Fibroblast of the aortic adventitia (primary cell): Measurements from ENCODE around the gene EMID1. TPM values are rescaled to one million over a fixed set of nuclear protein-coding genes. Genes with fewer than 3 reads are reported as not detected.

Experiments used
- DNase-seq: peaks from one replicate; pipeline ENCODE4 v3.0.0-alpha.2; 2010; ENCODE audit warnings: low read depth
- H3K4me3 ChIP-seq: 2 replicates; pipeline ENCODE4 v1.5.1; 2011; ENCODE audit warnings: low read depth, mild to moderate bottlenecking, control low read depth, low read length, moderate library complexity
- CTCF ChIP-seq: IDR thresholded peaks from 2 replicates; pipeline ENCODE4 v1.5.1; 2011; ENCODE audit warnings: mild to moderate bottlenecking, low read length, control low read depth, inconsistent platforms; ENCODE audit not compliant: insufficient read depth
- total RNA-seq: library from RNA; depleted of rRNA; stranded (reverse); fragments of >200 nt; gene quantifications from 2 replicates; pipeline ENCODE4 v1.2.3, GENCODE V29; 2012; ENCODE audit warnings: low replicate concordance

EMID1 gene
- total RNA-seq, 1 donor: not detected

DNA sequence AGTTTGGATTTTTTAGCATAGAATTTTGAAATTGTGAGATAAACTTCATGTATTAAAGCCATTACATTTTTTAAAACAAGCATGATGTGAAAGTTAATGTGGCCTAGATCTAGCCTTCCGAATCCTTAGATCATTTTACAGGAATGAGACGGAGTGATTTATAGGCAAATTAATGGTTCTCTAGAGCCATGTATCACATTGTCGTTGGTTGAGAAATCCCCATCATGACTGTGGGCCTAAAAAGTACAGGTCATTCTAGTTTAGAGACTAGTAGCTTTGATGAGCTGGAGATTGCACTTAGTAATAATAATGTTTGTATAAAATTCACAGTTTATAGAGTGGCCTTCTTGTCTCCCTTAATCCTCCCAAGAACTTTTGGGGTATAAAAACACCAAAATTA lies 69.5 kb downstream of the EMID1 start:
- TF ChIP-seq CTCF: no peak
- no peak overlapping the region for H3K4me3 ChIP-seq
- no peak for DNase-seq

GRCh38 chr22:29275819-29276565 lies 70.3 kb downstream of the EMID1 start:
- no peak overlapping the region for H3K4me3 ChIP-seq
- DNase-seq: no peak
- TF ChIP-seq CTCF: no peak

DNA sequence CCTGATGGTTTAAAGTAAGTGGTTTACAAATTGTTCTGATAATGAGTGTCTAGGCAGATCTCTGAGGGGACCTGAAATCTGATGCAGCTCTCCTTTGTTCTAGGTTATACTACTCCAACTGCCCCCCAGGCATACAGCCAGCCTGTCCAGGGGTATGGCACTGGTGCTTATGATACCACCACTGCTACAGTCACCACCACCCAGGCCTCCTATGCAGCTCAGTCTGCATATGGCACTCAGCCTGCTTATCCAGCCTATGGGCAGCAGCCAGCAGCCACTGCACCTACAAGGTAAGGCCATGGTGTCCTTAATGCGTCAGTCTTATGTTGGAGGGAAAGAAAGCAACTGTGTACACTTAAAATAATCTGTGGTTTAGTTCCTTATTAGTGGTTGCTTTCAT lies 72.2 kb downstream of the EMID1 start:
- no peak for DNase-seq
- H3K4me3 ChIP-seq: no peak overlapping the region
- TF ChIP-seq CTCF: no peak

DNA sequence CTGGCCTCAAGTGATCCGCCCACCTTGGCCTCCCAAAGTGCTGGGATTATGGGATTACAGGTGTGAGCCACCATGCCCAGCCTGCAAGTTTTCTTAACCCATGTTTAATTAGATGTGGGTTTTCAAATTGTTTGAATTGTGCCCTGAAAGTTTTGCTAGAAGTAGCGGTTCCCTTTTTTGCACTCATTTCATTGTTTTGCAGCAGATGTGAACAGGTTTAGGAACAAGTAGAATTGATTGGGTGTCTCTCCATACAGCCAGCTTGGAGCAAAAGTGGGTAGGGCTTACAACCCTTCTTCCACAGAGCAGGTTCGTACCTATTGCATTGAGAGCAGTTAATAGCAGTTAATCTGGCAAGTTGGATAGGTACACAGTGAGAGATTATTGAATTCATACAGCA lies 78.5 kb downstream of the EMID1 start:
- no peak for TF ChIP-seq CTCF
- H3K4me3 ChIP-seq: no peak overlapping the region
- DNase-seq: no peak

DNA sequence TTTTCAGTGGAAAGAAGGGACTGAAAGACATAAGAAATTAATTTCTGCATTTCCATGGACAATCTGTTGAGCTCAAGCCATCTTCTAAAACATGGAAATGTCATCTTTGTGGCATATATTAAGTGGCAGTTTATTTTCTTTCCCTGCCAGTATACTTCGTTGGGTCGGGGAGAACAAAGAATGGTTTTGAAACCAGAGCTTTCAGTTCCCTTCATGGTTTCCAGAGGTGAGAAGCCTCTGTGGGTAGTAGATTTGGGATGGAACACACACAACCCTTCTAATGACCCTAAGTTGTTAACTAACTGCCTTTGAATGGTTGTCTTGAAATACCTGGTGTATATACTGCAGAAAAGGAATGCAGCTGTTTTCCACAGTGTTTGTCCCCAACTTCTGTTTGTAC lies 83.1 kb downstream of the EMID1 start:
- H3K4me3 ChIP-seq: no peak overlapping the region
- no peak for DNase-seq
- TF ChIP-seq CTCF: no peak

GRCh38 chr22:29290061-29290460 lies 84.4 kb downstream of the EMID1 start:
- no peak overlapping the region for H3K4me3 ChIP-seq
- no peak for DNase-seq
- no peak for TF ChIP-seq CTCF

GRCh38 chr22:29291215-29291614 lies 85.5 kb downstream of the EMID1 start:
- no peak for TF ChIP-seq CTCF
- H3K4me3 ChIP-seq: no peak overlapping the region
- DNase-seq: no peak
